ENCODE measurements around the gene IL17C. TPM values are rescaled to one million over a fixed set of nuclear protein-coding genes. Genes with fewer than 3 reads are reported as not detected.

The IL17C gene
- total and polyA plus RNA-seq, 4 donors, result 0.14 to 1.8 TPM; not detected in 2

DNA sequence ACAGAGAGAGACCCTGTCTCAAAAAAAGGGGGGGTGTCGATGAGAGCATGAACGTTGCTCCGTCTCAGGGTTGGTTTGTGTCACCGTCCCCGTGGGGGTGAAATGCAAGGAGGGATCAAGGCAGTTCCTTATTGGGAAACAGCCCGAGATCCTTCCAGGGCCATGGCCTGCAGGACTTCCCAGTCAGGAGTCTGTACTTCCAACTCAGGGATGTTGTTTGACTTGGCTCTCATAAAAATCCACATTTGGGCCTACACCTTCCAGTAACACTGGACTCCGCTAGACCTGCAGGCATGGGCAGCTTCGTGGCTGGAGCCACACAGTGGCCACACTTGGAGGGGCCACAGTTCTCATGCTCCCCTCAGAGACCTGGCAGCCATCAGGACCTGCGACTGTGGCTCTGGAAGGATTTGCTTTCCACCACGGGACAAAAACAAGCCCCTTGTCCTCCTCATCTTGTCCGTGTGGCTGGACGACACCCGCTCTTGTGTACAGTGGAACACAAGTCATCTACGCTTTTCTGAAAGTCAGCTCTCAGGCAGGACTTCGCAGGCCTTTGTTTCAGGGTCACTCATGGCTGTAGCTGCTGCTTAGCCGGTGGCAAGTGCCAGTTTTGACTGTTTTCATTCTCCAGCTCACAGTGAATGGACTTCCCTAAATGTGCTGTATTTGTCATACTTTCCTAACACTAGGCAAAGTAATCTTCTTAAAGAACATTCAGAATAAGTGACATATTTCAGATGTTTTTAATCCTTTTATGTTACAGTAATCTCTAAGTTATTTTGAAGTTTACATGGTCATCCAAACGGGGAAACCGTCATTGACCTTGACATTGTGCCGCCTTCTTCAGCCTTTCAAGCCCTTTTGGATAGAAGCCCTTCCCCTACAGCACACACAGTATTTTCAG lies 24.2 kb upstream of the IL17C start:
- H3K9me3 ChIP-seq (ENCODE audit: control insufficient read depth in 4 of 4, insufficient read depth in 3 of 4, low read length in 3 of 4), result no peaks in the 10 kb centered on the region
- H3K27me3 ChIP-seq (ENCODE audit: control insufficient read depth in 3 of 3, insufficient read depth in 3 of 3, low read length in 2 of 3), result no peaks in the 10 kb centered on the region
- DNase-seq (no peak), ATAC-seq (ENCODE audit: insufficient read depth, low FRiP score) (no peak)
- H3K4me1 ChIP-seq (ENCODE audit: control insufficient read depth in 5 of 5, insufficient read depth in 5 of 5, low read length in 5 of 5), result peaks cover 0 to 3% (median 0%) of the 10 kb centered on the region in 5 donors
- peaks cover 3 to 48% (median 9%) of the 10 kb centered on the region in 4 donors for H3K36me3 ChIP-seq (ENCODE audit: control insufficient read depth in 4 of 4, insufficient read depth in 4 of 4, low read length in 4 of 4)
- H3K27ac ChIP-seq (ENCODE audit: low read depth in 1 of 2, low read length in 1 of 2), result no peak overlapping the region
- H3K4me3 ChIP-seq, result no peak overlapping the region
- 85 to 93% methylated on average over 19 of the region's 19 CpGs for WGBS, 2 donors
- H3K9ac ChIP-seq (ENCODE audit: insufficient read depth in 1 of 2, low read length in 2 of 2), result no peak overlapping the region
- TF ChIP-seq CTCF (IDR thresholded peaks at IDR 0.05; ENCODE audit: control extremely low read depth, extremely low read depth), result no peak

DNA sequence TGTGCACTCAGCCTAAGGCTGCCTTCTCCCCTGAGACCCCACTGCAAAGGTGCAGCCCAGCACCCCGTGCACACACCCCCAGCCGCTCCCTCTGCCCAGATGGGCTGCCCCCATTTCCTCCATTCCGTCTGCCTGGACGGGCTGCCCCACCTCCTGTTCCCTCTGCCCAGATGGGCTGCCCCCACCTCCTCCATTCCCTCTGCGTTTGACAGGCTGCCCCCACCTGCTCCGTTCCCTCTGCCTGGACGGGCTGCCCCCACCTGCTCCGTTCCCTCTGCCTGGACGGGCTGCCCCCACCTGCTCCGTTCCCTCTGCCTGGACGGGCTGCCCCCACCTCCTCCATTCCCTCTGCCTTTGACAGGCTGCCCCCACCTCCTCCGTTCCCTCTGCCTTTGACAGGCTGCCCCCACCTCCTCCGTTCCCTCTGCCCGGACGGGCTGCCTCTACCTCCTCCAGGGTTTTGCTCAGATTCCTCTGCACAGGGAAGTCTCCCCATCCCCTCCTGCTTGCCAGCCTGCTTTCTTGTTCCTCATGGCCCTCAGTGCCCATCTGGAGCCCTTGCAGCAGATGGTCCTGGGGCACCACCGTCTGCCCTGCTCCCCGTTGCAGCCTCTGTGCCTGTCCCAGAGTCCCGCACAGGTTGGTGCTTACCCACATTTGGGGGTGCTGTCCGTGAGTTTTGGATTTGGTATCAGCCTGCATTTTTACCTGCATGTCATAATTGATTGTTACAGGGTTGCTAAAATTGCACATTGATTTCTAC lies 23.4 kb upstream of the IL17C start:
- H3K4me3 ChIP-seq, result no peak overlapping the region
- no peak for ATAC-seq (ENCODE audit: insufficient read depth, low FRiP score)
- TF ChIP-seq CTCF (IDR thresholded peaks at IDR 0.05; ENCODE audit: control extremely low read depth, extremely low read depth), result no peak
- DNase-seq, result no peak
- WGBS, 2 donors, result 93 to 94% methylated on average over 19 of the region's 19 CpGs
- no peak overlapping the region for H3K27ac ChIP-seq (ENCODE audit: low read depth in 1 of 2, low read length in 1 of 2)
- no peaks in the 10 kb centered on the region for H3K9me3 ChIP-seq (ENCODE audit: control insufficient read depth in 4 of 4, insufficient read depth in 3 of 4, low read length in 3 of 4)
- H3K27me3 ChIP-seq (ENCODE audit: control insufficient read depth in 3 of 3, insufficient read depth in 3 of 3, low read length in 2 of 3), result no peaks in the 10 kb centered on the region
- peaks cover 3 to 47% (median 6%) of the 10 kb centered on the region in 4 donors for H3K36me3 ChIP-seq (ENCODE audit: control insufficient read depth in 4 of 4, insufficient read depth in 4 of 4, low read length in 4 of 4)
- H3K4me1 ChIP-seq (ENCODE audit: control insufficient read depth in 5 of 5, insufficient read depth in 5 of 5, low read length in 5 of 5), result peaks cover 0 to 3% (median 0%) of the 10 kb centered on the region in 5 donors
- H3K9ac ChIP-seq (ENCODE audit: insufficient read depth in 1 of 2, low read length in 2 of 2), result no peak overlapping the region

DNA sequence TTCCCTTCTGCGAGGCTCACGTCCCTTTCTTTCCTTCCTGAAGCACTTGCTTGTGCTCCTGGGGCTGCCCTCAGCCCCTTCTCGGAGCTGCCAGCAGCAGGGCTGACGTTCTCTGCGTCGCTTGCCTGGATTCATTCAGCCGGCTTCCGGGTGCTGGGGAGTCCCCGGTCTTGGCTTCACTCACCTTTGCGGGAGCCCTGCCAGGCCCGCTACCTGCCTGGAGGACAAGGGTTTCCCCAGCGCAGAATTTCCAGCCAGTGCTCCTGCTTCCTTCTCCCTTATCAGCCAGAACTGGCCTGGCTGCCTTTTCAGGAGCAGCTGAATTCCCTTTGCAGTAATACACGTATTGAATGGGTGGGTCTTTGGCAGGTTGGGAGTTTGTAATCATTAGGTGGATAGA lies 22.1 kb upstream of the IL17C start:
- Histone ChIP-seq H3K36me3 (ENCODE audit: control insufficient read depth in 4 of 4, insufficient read depth in 4 of 4, low read length in 4 of 4) (peaks cover 3 to 35% (median 4%) of the 10 kb centered on the region in 4 donors), H3K27ac (ENCODE audit: low read depth in 1 of 2, low read length in 1 of 2) (no peak overlapping the region), H3K9ac (ENCODE audit: insufficient read depth in 1 of 2, low read length in 2 of 2) (no peak overlapping the region), H3K27me3 (ENCODE audit: control insufficient read depth in 3 of 3, insufficient read depth in 3 of 3, low read length in 2 of 3) (no peaks in the 10 kb centered on the region), H3K9me3 (ENCODE audit: control insufficient read depth in 4 of 4, insufficient read depth in 3 of 4, low read length in 3 of 4) (no peaks in the 10 kb centered on the region), H3K4me1 (ENCODE audit: control insufficient read depth in 5 of 5, insufficient read depth in 5 of 5, low read length in 5 of 5) (peaks cover 0 to 3% (median 0%) of the 10 kb centered on the region in 5 donors), H3K4me3 (no peak overlapping the region)
- no peak for TF ChIP-seq CTCF (IDR thresholded peaks at IDR 0.05; ENCODE audit: control extremely low read depth, extremely low read depth)
- WGBS, 2 donors, result 69 to 88% methylated on average over 13 of the region's 13 CpGs
- ATAC-seq (ENCODE audit: insufficient read depth, low FRiP score) (peak; percentile 82), DNase-seq (peak; percentile 48 to 76 (median 68))

Measured in lung (tissue), 12 donors.